ENCODE data around the gene WASL. TPM values are rescaled to one million over a fixed set of nuclear protein-coding genes. Genes with fewer than 3 reads are reported as not detected.
A peak's percentile ranks its signal among the peaks of the same experiment; 100 is the strongest.

WASL gene
- total and polyA plus RNA-seq, 2 of the 13 experiments (the other 11 are each of a cell fraction or from before 2014, with no cell fraction given) = 7.9 to 12.8 TPM

DNA sequence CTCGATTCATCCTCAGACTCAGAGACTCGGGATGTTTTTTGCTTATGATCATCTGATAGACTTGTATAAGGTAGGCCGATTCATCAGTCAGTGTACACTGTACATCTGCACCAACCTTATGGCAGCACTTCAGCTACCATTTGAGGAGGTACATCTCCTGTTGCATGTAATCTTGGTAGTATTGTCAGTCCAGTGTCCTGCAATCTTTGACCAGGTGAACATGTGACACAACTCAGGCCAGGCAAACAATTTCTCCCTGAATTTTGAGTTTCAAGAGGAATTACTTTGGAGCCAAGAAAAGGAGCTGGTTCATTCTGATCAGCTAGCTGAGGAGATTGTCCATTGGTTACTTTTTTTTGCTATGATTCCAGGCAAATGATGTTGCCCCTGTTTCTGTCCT lies 19.7 kb upstream of the WASL start:
- ATAC-seq (peak; percentile 37; the same call in 2 of the 3 replicates), DNase-seq (ENCODE audit: low spot score) (no peak), FAIRE-seq (peak; percentile 8)
- Histone ChIP-seq H3K4me1 (ENCODE audit: insufficient read depth, low read length) (peaks cover 20% of the 10 kb centered on the region), H3K9ac (ENCODE audit: insufficient read depth, low read depth, low read length) (no peak overlapping the region), H3K27ac (ENCODE audit: extremely low read length, insufficient read depth, low read length) (no peak overlapping the region), H2AFZ (ENCODE audit: low read length) (no peak overlapping the region), H3K27me3 (ENCODE audit: control insufficient read depth in 1 of 2, insufficient read depth in 2 of 2, low read length in 2 of 2) (no peaks in the 10 kb centered on the region; a peak in 1 of 5 replicates), H3K9me3 (ENCODE audit: low read length) (no peaks in the 10 kb centered on the region), H3K4me2 (ENCODE audit: low read depth, low read length) (no peak overlapping the region), H3K79me2 (ENCODE audit: insufficient read depth, low read length) (no peaks in the 10 kb centered on the region), H3K36me3 (replicated peaks in 1 of 2; ENCODE audit: control insufficient read depth in 1 of 2, insufficient read depth in 2 of 2, low read length in 2 of 2) (no peaks in the 10 kb centered on the region), H4K20me1 (ENCODE audit: insufficient read depth, low read length) (no peaks in the 10 kb centered on the region), H3K4me3 (replicated peaks in 1 of 3; ENCODE audit: insufficient read depth in 1 of 3, low read depth in 2 of 3, low read length in 3 of 3) (no peak overlapping the region)
- intact Hi-C loops (cut with micrococcal nuclease; ENCODE audit: unreplicated experiment) = no loop called here
- WGBS (ENCODE audit: low lambda C conversion rate) = 29% methylated on average over 3 of the region's 3 CpGs
- TF ChIP-seq CENPX (CRISPR knock-in tag; IDR thresholded peaks at IDR 0.05) (no peak), ZMYM3 (CRISPR knock-in tag; IDR thresholded peaks at IDR 0.05) (no peak), ZBTB42 (CRISPR knock-in tag; IDR thresholded peaks at IDR 0.05) (no peak), BHLHE40 (IDR thresholded peaks at IDR 0.05; ENCODE audit: low read length) (no peak), NR3C1 (CRISPR knock-in tag; IDR thresholded peaks at IDR 0.05) (no peak), ZNF251 (CRISPR knock-in tag; IDR thresholded peaks at IDR 0.05) (no peak), MATR3 (CRISPR knock-in tag; IDR thresholded peaks at IDR 0.05) (no peak), FOXJ3 (CRISPR knock-in tag; IDR thresholded peaks at IDR 0.05; ENCODE audit: borderline replicate concordance) (no peak), GFI1 (CRISPR knock-in tag; IDR thresholded peaks at IDR 0.05; ENCODE audit: borderline replicate concordance) (no peak), ZNF558 (CRISPR knock-in tag; IDR thresholded peaks at IDR 0.05; ENCODE audit: borderline replicate concordance) (no peak), ZNF329 (CRISPR knock-in tag; IDR thresholded peaks at IDR 0.05; ENCODE audit: low read depth) (no peak), TBP (CRISPR knock-in tag; IDR thresholded peaks at IDR 0.05) (no peak), KLF6 (CRISPR knock-in tag; IDR thresholded peaks at IDR 0.05) (no peak)
- TF ChIP-seq, protein P1, sequence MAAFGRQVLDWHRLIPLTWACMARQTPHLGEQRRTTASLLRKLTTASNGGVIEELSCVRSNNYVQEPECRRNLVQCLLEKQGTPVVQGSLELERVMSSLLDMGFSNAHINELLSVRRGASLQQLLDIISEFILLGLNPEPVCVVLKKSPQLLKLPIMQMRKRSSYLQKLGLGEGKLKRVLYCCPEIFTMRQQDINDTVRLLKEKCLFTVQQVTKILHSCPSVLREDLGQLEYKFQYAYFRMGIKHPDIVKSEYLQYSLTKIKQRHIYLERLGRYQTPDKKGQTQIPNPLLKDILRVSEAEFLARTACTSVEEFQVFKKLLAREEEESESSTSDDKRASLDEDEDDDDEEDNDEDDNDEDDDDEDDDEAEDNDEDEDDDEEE (CRISPR knock-in tag; IDR thresholded peaks at IDR 0.05) = no peak
- TF ChIP-seq, protein P2, sequence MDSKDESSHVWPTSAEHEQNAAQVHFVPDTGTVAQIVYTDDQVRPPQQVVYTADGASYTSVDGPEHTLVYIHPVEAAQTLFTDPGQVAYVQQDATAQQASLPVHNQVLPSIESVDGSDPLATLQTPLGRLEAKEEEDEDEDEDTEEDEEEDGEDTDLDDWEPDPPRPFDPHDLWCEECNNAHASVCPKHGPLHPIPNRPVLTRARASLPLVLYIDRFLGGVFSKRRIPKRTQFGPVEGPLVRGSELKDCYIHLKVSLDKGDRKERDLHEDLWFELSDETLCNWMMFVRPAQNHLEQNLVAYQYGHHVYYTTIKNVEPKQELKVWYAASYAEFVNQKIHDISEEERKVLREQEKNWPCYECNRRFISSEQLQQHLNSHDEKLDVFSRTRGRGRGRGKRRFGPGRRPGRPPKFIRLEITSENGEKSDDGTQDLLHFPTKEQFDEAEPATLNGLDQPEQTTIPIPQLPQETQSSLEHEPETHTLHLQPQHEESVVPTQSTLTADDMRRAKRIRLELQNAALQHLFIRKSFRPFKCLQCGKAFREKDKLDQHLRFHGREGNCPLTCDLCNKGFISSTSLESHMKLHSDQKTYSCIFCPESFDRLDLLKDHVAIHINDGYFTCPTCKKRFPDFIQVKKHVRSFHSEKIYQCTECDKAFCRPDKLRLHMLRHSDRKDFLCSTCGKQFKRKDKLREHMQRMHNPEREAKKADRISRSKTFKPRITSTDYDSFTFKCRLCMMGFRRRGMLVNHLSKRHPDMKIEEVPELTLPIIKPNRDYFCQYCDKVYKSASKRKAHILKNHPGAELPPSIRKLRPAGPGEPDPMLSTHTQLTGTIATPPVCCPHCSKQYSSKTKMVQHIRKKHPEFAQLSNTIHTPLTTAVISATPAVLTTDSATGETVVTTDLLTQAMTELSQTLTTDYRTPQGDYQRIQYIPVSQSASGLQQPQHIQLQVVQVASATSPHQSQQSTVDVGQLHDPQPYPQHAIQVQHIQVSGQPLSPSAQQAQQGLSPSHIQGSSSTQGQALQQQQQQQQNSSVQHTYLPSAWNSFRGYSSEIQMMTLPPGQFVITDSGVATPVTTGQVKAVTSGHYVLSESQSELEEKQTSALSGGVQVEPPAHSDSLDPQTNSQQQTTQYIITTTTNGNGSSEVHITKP (CRISPR knock-in tag; IDR thresholded peaks at IDR 0.05; ENCODE audit: low read depth) = no peak
- TF ChIP-seq, protein P3, sequence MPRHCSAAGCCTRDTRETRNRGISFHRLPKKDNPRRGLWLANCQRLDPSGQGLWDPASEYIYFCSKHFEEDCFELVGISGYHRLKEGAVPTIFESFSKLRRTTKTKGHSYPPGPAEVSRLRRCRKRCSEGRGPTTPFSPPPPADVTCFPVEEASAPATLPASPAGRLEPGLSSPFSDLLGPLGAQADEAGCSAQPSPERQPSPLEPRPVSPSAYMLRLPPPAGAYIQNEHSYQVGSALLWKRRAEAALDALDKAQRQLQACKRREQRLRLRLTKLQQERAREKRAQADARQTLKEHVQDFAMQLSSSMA (CRISPR knock-in tag; IDR thresholded peaks at IDR 0.05) = no peak
- TF ChIP-seq, protein P4, sequence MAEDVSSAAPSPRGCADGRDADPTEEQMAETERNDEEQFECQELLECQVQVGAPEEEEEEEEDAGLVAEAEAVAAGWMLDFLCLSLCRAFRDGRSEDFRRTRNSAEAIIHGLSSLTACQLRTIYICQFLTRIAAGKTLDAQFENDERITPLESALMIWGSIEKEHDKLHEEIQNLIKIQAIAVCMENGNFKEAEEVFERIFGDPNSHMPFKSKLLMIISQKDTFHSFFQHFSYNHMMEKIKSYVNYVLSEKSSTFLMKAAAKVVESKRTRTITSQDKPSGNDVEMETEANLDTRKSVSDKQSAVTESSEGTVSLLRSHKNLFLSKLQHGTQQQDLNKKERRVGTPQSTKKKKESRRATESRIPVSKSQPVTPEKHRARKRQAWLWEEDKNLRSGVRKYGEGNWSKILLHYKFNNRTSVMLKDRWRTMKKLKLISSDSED (CRISPR knock-in tag; IDR thresholded peaks at IDR 0.05) = no peak
- TF ChIP-seq, protein P5, sequence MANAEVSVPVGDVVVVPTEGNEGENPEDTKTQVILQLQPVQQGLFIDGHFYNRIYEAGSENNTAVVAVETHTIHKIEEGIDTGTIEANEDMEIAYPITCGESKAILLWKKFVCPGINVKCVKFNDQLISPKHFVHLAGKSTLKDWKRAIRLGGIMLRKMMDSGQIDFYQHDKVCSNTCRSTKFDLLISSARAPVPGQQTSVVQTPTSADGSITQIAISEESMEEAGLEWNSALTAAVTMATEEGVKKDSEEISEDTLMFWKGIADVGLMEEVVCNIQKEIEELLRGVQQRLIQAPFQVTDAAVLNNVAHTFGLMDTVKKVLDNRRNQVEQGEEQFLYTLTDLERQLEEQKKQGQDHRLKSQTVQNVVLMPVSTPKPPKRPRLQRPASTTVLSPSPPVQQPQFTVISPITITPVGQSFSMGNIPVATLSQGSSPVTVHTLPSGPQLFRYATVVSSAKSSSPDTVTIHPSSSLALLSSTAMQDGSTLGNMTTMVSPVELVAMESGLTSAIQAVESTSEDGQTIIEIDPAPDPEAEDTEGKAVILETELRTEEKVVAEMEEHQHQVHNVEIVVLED (CRISPR knock-in tag; IDR thresholded peaks at IDR 0.05; ENCODE audit: borderline replicate concordance) = no peak
- ChIA-PET POLR2A (interaction anchor here (4.0 kb wide), 1 partner anchor 20 kb away, joined by 25 read pairs; the partner anchor contains the start of gene WASL), CTCF (ENCODE audit: low intra/inter-chr PET ratio, low total read pairs) (no interaction called here)
- in situ Hi-C loops (cut with HindIII; ENCODE audit: extremely low pct_ligation_motif_present, low pct_unique_long_range_greater_than_20kb) = no loop called here
- BruUV-seq (replicated peaks) = no TSS peak
